IMR-90 (cell line): ENCODE measurements around the gene CTDSP1. TPM values are rescaled to one million over a fixed set of nuclear protein-coding genes. Genes with fewer than 3 reads are reported as not detected.

Experiments
- CTCF ChIP-seq: conservative IDR thresholded peaks from 2 replicates; pipeline ENCODE4 v1.5.1; 2012; ENCODE audit warnings: mild to moderate bottlenecking, low read depth, low read length, improper control_type of control experiment
- MAFK ChIP-seq: IDR thresholded peaks from 2 replicates; pipeline ENCODE4 v1.6.1; 2012; ENCODE audit warnings: low read depth, low read length, improper control_type of control experiment
- USF2 ChIP-seq: fragments of 150-350 bp; IDR thresholded peaks from 2 replicates; pipeline ENCODE4 v1.6.1; 2017; ENCODE audit warnings: mild to moderate bottlenecking, antibody characterized with exemption, low read length, low read depth
- polyA plus RNA-seq, 3 experiments: library from polyadenylated mRNA; depleted of rRNA; stranded (reverse); fragments of >200 nt; gene quantifications; 2 replicates each; pipeline ENCODE4 v1.2.3, GENCODE V29; 2012; ENCODE audit warnings: low replicate concordance in 1 of 3
- total RNA-seq: library from RNA; depleted of rRNA; stranded (reverse); fragments of >200 nt; gene quantifications from 2 replicates; pipeline ENCODE4 v1.2.3, GENCODE V29; 2012

Gene CTDSP1
- total and polyA plus RNA-seq, 2 of the 4 experiments (the other 2 are of a cell fraction), result 19.7 to 64.3 TPM

GRCh38 chr2:218399391-218400166 lies at the start of gene CTDSP1 (continued):
- TF ChIP-seq USF2 (no peak), CTCF (peak; percentile 28; the same call in 1 of the 2 replicates), MAFK (no peak)
